HT1080 (cell line): ENCODE data around the gene SNX32. TPM values are rescaled to one million over a fixed set of nuclear protein-coding genes. Genes with fewer than 3 reads are reported as not detected.

ENCODE experiments used
- DNase-seq: peaks from one replicate; pipeline ENCODE4 v3.0.0-alpha.2; 2015; ENCODE audit warnings: low read depth
- total RNA-seq: library from RNA; depleted of rRNA; stranded (reverse); fragments of >200 nt; shearing (Covaris generic); gene quantifications from 2 replicates; pipeline ENCODE4 v1.2.3, GENCODE V29; 2014

Gene SNX32
- total RNA-seq, 1 experiment from 2014 or later, result not detected

DNA sequence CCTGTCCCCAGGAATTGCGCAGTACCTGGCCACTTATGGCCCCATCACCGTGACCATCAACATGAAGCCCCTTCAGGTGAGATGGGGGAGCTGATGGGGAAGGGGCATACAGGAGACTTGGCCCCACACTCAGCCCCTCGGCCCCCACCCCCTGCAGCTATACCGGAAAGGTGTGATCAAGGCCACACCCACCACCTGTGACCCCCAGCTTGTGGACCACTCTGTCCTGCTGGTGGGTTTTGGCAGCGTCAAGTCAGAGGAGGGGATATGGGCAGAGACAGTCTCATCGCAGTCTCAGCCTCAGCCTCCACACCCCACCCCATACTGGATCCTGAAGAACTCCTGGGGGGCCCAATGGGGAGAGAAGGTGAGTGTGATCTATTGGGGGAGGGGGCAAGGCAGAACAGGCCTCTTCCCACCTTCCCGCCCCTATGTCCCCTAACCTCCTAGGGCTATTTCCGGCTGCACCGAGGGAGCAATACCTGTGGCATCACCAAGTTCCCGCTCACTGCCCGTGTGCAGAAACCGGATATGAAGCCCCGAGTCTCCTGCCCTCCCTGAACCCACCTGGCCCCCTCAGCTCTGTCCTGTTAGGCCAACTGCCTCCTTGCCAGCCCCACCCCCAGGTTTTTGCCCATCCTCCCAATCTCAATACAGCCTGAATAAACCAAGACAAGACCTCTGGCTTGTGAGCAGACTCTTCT lies 49.4 kb downstream of the SNX32 start:
- DNase-seq, result no peak

- no peak for DNase-seq
These were observed 50.3 kb downstream of the SNX32 start for GRCh38 chr11:65883786-65884715.

DNA sequence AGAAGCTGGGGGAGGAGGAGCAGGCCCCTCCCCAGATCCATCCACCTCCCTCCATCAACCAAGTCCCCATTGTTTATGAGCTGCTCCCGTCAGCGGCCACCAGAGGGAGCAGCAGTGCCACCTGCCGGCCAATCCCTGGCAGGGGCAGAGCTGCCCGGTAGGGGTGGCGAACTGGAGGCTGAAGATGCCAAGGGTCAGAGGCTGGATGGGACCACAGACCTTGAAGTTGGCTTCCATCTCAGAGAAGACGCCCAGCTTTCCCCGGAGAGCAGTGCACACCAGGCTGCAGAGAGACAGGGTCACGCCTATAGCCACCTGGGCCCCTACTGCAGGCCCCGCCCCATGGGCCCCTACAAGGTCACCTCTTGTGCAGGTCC lies 50.9 kb downstream of the SNX32 start:
- DNase-seq, result peak; percentile 64

GRCh38 chr11:65885231-65885630 lies 51.5 kb downstream of the SNX32 start:
- DNase-seq, result no peak

- no peak for DNase-seq
These were observed 52.2 kb downstream of the SNX32 start for GRCh38 chr11:65885808-65886536.

- DNase-seq, result no peak
These were observed 53.3 kb downstream of the SNX32 start for GRCh38 chr11:65886826-65887722.

DNA sequence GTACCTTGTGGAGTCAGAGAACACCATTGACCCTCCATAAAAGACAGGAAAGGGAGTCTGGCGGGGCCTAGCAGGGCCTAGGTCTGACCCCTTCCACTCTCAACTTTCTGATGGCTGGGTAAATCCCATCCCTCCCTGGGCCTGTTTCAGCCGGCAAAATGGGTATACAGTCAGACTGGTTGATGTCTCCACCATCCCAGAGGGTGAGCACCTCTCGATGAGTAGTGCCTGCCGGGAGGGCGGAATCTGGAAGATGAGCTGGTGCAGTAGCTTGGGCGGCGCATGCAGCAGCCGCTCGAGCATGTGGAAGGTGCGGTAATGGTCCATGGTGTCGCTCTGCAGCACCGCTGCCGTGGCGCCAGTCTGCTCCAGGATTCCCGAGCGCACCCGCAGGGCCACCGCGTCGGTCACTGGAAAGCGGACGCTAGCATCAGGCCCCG lies 54.0 kb downstream of the SNX32 start:
- DNase-seq, result no peak

DNA sequence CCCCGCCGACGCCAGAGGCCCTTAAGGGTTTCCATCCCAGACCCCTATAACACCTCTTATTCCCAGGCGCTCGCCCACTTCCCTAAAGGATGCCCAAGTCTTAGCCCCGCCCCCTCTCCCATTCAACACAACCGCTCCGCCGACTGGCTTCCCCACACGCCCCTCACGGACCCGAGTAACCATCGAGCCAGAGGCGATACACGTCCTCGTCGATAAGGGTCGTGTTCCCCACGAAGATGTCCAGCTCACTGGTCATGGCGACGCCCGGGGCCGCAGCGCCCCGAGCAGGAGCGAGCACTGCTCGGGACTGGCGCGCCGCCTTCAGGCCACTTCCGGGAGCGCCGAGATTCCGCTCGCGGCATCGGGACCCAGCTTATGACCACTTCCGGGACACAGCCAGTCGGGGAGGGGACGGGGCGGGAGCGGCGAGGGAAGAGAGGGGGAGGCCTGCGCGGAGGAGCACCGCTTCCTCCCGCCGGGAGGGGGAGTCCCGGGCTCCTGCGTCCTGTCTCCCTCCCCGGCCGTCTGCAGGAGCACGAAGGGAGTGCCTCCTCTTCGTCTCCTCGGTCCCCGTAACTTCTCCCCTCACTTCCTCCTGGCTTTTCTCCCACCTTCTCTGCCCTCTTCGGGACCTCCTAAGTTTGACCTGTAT lies 54.5 kb downstream of the SNX32 start, which contains the start of gene FIBP:
Gene FIBP, minus strand, starts transcription at position 309 of the 652 bp plus-strand sequence. Its CDS starts 53 bp downstream, at position 256.
- peak; percentile 95 for DNase-seq

GRCh38 chr11:65890324-65891218 lies 56.8 kb downstream of the SNX32 start, which contains the start of gene CCDC85B:
Gene CCDC85B, plus strand, starts transcription at chr11:65890673. Its CDS starts 111 bp downstream, at chr11:65890784.
- peak; percentile 98 for DNase-seq

- DNase-seq, result peak; percentile 88
These were observed 57.7 kb downstream of the SNX32 start for GRCh38 chr11:65891219-65892136.

GRCh38 chr11:65892137-65892540 lies 58.4 kb downstream of the SNX32 start:
- peak; percentile 71 for DNase-seq

GRCh38 chr11:65892661-65893317 lies 59.0 kb downstream of the SNX32 start:
- DNase-seq, result peak; percentile 68

GRCh38 chr11:65894034-65894591 lies 60.4 kb downstream of the SNX32 start:
- DNase-seq, result peak; percentile 61

DNA sequence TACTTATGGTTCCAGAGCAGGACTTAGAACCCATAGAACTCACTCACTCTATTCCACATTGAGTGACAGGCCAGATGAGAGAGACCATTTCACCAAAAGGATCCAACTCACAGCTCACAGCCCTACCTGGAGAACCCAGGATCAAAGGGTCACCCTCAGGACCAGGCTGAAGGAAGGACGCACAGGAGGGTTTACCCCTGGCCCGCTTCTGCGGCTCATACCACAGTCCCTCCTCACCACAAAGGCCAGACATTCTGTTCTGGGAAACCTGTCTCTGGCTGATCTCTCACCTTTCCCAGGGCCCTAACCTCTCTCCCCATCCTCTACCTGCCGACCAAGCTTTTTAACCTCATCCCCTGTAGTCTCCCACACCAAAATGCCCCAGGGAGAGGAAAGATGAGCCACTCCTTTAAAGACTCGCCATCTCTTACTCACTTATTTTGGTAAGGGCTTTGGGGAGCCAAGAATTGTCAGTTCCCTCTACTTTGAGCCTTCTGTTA lies 61.8 kb downstream of the SNX32 start:
- DNase-seq, result peak; percentile 40

- peak; percentile 29 for DNase-seq
These were observed 62.6 kb downstream of the SNX32 start for GRCh38 chr11:65896034-65896999.
